Stromal cell of bone marrow (primary cell): ENCODE data around the gene PTF1A.
A peak's percentile ranks its signal among the peaks of the same experiment; 100 is the strongest.

Experiments
- DNase-seq: peaks from one replicate; pipeline ENCODE4 v3.0.0-alpha.2; 2012; ENCODE audit warnings: low read depth

PTF1A gene

GRCh38 chr10:23191764-23192711 lies at the start of gene PTF1A:
Gene PTF1A (plus strand): TSS chr10:23192312. CDS start chr10:23192531, 219 bp downstream.
- DNase-seq, result no peak

- no peak for DNase-seq
Measured at GRCh38 chr10:23146258-23146657, 45.9 kb upstream of the PTF1A start.

- no peak for DNase-seq
Measured at GRCh38 chr10:23147035-23147434, 45.1 kb upstream of the PTF1A start.

- no peak for DNase-seq
Measured at GRCh38 chr10:23148214-23148613, 43.9 kb upstream of the PTF1A start.

- no peak for DNase-seq
Measured at GRCh38 chr10:23150091-23150490, 42.0 kb upstream of the PTF1A start.

GRCh38 chr10:23150610-23151009 lies 41.5 kb upstream of the PTF1A start:
- DNase-seq, result no peak

- no peak for DNase-seq
Measured at GRCh38 chr10:23151071-23151470, 41.0 kb upstream of the PTF1A start.

- DNase-seq, result peak; percentile 3
Measured at GRCh38 chr10:23155169-23155568, 36.9 kb upstream of the PTF1A start.

- no peak for DNase-seq
Measured at GRCh38 chr10:23156447-23157150, 35.5 kb upstream of the PTF1A start.

- DNase-seq, result no peak
Measured at GRCh38 chr10:23157239-23157681, 34.9 kb upstream of the PTF1A start.

- no peak for DNase-seq
Measured at GRCh38 chr10:23157691-23158369, 34.3 kb upstream of the PTF1A start.

- peak; percentile 24 for DNase-seq
Measured at GRCh38 chr10:23158370-23158769, 33.7 kb upstream of the PTF1A start.

- no peak for DNase-seq
Measured at GRCh38 chr10:23171232-23171876, 20.8 kb upstream of the PTF1A start.

GRCh38 chr10:23172429-23173213 lies 19.5 kb upstream of the PTF1A start:
- DNase-seq, result no peak

GRCh38 chr10:23173214-23174073 lies 18.7 kb upstream of the PTF1A start:
- no peak for DNase-seq

GRCh38 chr10:23174074-23174976 lies 17.8 kb upstream of the PTF1A start:
- DNase-seq, result no peak

- DNase-seq, result no peak
Measured at GRCh38 chr10:23174977-23175512, 17.1 kb upstream of the PTF1A start.

- DNase-seq, result no peak
Measured at GRCh38 chr10:23186178-23186577, 5.9 kb upstream of the PTF1A start.

- no peak for DNase-seq
Measured at GRCh38 chr10:23186697-23187096, 5.4 kb upstream of the PTF1A start.
